ENCODE results near the gene PRKG1. TPM values are rescaled to one million over a fixed set of nuclear protein-coding genes. Genes with fewer than 3 reads are reported as not detected.

The PRKG1 gene
- total RNA-seq, 1 experiment from 2014 or later, result 0.09 TPM

DNA sequence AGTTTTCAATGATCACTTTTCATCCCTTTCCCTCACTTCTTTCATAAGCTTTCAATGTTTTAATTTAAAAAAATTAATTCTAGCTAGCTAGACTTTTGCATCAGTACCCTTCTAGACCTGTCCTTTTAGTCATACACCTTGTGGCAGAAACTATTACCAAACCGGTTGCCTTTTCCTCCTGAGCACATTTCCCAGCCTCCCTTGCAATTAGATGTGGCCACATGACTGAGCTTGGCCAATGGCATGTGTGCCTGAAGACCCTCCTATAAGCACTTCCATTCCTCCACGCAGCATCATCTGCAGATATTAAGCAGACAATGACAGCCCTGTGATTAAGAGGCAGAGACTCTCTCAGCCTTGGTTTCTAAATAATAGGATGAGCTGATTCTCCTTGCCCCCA lies 1252.1 kb downstream of the PRKG1 start:
- POLR2A ChIA-PET, result no interaction called here
- H3K9me3 ChIP-seq, result no peaks in the 10 kb centered on the region
- Mint-ChIP-seq H3K36me3 (ENCODE audit: insufficient read depth, unreplicated experiment) (peaks cover 39% of the 10 kb centered on the region), H3K9me3 (ENCODE audit: unreplicated experiment) (peaks cover 11% of the 10 kb centered on the region), H3K27ac (ENCODE audit: unreplicated experiment) (no peak overlapping the region), H3K4me1 (ENCODE audit: low read depth, unreplicated experiment) (peaks cover 43% of the 10 kb centered on the region), H3K4me3 (ENCODE audit: unreplicated experiment) (no peak overlapping the region), H3K27me3 (ENCODE audit: insufficient read depth, unreplicated experiment) (no peaks in the 10 kb centered on the region)
- peak in 1 of 2 experiments; percentile 39 for DNase-seq
- H3K27me3 ChIP-seq (replicated peaks; ENCODE audit: control insufficient read depth, insufficient read depth, low read length), result no peaks in the 10 kb centered on the region
- CTCF ChIA-PET, result no interaction called here
- H3K36me3 ChIP-seq (ENCODE audit: control insufficient read depth, insufficient read depth, low read length), result no peaks in the 10 kb centered on the region
- no peak overlapping the region for H3K4me3 ChIP-seq (ENCODE audit: low read depth, low read length)
- BruUV-seq (replicated peaks), result no TSS peak
- H3K4me1 ChIP-seq, result peaks cover 62% of the 10 kb centered on the region
- TF ChIP-seq, protein P1, sequence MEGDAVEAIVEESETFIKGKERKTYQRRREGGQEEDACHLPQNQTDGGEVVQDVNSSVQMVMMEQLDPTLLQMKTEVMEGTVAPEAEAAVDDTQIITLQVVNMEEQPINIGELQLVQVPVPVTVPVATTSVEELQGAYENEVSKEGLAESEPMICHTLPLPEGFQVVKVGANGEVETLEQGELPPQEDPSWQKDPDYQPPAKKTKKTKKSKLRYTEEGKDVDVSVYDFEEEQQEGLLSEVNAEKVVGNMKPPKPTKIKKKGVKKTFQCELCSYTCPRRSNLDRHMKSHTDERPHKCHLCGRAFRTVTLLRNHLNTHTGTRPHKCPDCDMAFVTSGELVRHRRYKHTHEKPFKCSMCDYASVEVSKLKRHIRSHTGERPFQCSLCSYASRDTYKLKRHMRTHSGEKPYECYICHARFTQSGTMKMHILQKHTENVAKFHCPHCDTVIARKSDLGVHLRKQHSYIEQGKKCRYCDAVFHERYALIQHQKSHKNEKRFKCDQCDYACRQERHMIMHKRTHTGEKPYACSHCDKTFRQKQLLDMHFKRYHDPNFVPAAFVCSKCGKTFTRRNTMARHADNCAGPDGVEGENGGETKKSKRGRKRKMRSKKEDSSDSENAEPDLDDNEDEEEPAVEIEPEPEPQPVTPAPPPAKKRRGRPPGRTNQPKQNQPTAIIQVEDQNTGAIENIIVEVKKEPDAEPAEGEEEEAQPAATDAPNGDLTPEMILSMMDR (IDR thresholded peaks at IDR 0.05; ENCODE audit: insufficient read depth in 1 of 2, low read depth in 1 of 2, low read length in 1 of 2, severe bottlenecking in 1 of 2, unreplicated experiment in 1 of 2), result no peak
- intact Hi-C loops (cut with micrococcal nuclease; ENCODE audit: unreplicated experiment), result no loop called here

GRCh38 chr10:52331638-52332364 lies 1257.5 kb downstream of the PRKG1 start:
- BruUV-seq (replicated peaks), result no TSS peak
- Histone ChIP-seq H3K27me3 (replicated peaks; ENCODE audit: control insufficient read depth, insufficient read depth, low read length) (no peaks in the 10 kb centered on the region), H3K4me1 (peaks cover 60% of the 10 kb centered on the region), H3K36me3 (ENCODE audit: control insufficient read depth, insufficient read depth, low read length) (no peaks in the 10 kb centered on the region), H3K4me3 (ENCODE audit: low read depth, low read length) (no peak overlapping the region), H3K9me3 (no peaks in the 10 kb centered on the region)
- Mint-ChIP-seq H3K27ac (ENCODE audit: unreplicated experiment) (peak overlapping the region; percentile 3), H3K27me3 (ENCODE audit: insufficient read depth, unreplicated experiment) (no peaks in the 10 kb centered on the region), H3K4me1 (ENCODE audit: low read depth, unreplicated experiment) (peaks cover 39% of the 10 kb centered on the region), H3K9me3 (ENCODE audit: unreplicated experiment) (peaks cover under 1% of the 10 kb centered on the region), H3K4me3 (ENCODE audit: unreplicated experiment) (no peak overlapping the region), H3K36me3 (ENCODE audit: insufficient read depth, unreplicated experiment) (peaks cover 10% of the 10 kb centered on the region)
- TF ChIP-seq, protein P1 (IDR thresholded peaks at IDR 0.05; ENCODE audit: insufficient read depth in 1 of 2, low read depth in 1 of 2, low read length in 1 of 2, severe bottlenecking in 1 of 2, unreplicated experiment in 1 of 2), result no peak
- POLR2A ChIA-PET, result no interaction called here
- DNase-seq, result no peak
- intact Hi-C loops (cut with micrococcal nuclease; ENCODE audit: unreplicated experiment), result no loop called here
- CTCF ChIA-PET, result no interaction called here

- H3K4me1 Mint-ChIP-seq (ENCODE audit: low read depth, unreplicated experiment), result peaks cover 40% of the 10 kb centered on the region
- Histone ChIP-seq H3K9me3 (no peaks in the 10 kb centered on the region), H3K4me1 (peaks cover 53% of the 10 kb centered on the region), H3K27me3 (replicated peaks; ENCODE audit: control insufficient read depth, insufficient read depth, low read length) (no peaks in the 10 kb centered on the region), H3K36me3 (ENCODE audit: control insufficient read depth, insufficient read depth, low read length) (no peaks in the 10 kb centered on the region), H3K4me3 (ENCODE audit: low read depth, low read length) (no peak overlapping the region)
- TF ChIP-seq, protein P1 (IDR thresholded peaks at IDR 0.05; ENCODE audit: insufficient read depth in 1 of 2, low read depth in 1 of 2, low read length in 1 of 2, severe bottlenecking in 1 of 2, unreplicated experiment in 1 of 2), result no peak
- H3K36me3 Mint-ChIP-seq (ENCODE audit: insufficient read depth, unreplicated experiment), result peaks cover 7% of the 10 kb centered on the region
- POLR2A ChIA-PET, result no interaction called here
- DNase-seq, result no peak
- no peaks in the 10 kb centered on the region for H3K27me3 Mint-ChIP-seq (ENCODE audit: insufficient read depth, unreplicated experiment)
- CTCF ChIA-PET, result no interaction called here
- H3K4me3 Mint-ChIP-seq (ENCODE audit: unreplicated experiment), result no peak overlapping the region
- BruUV-seq (replicated peaks), result no TSS peak
- no peak overlapping the region for H3K27ac Mint-ChIP-seq (ENCODE audit: unreplicated experiment)
- intact Hi-C loops (cut with micrococcal nuclease; ENCODE audit: unreplicated experiment), result no loop called here
- H3K9me3 Mint-ChIP-seq (ENCODE audit: unreplicated experiment), result no peaks in the 10 kb centered on the region
Measured at GRCh38 chr10:52332815-52333214, 1258.5 kb downstream of the PRKG1 start.

Measured in Caco-2 (cell line).